GM21528 (cell line): ENCODE measurements around the gene PDSS2.
"Not testable (repeated sequence)": the region's sequence is repeated elsewhere in the genome, so short reads cannot be mapped to it uniquely, and the experiment has no call there.

ENCODE experiments used
- ATAC-seq: cut with Tn5 transposase; IDR thresholded peaks from one replicate; pipeline ENCODE4 v1.9.1; 2021; ENCODE audit warnings: mild to moderate bottlenecking, moderate library complexity; ENCODE audit not compliant: unreplicated experiment, low FRiP score

PDSS2 gene

GRCh38 chr6:107329063-107329860 is 130.1 kb downstream of the PDSS2 start:
- ATAC-seq = no peak

- ATAC-seq = no peak
Measured at GRCh38 chr6:107328081-107328480, 131.3 kb downstream of the PDSS2 start.

GRCh38 chr6:107323133-107323785 is 136.1 kb downstream of the PDSS2 start:
- ATAC-seq = no peak

GRCh38 chr6:107321793-107322192 is 137.6 kb downstream of the PDSS2 start:
- ATAC-seq = no peak

GRCh38 chr6:107319906-107320530 is 139.3 kb downstream of the PDSS2 start:
- no peak for ATAC-seq

GRCh38 chr6:107318100-107318736 is 141.1 kb downstream of the PDSS2 start:
- ATAC-seq = no peak

- no peak for ATAC-seq
Measured at GRCh38 chr6:107315114-107315513, 144.2 kb downstream of the PDSS2 start.

GRCh38 chr6:107314531-107314939 is 144.8 kb downstream of the PDSS2 start:
- ATAC-seq = no peak

GRCh38 chr6:107313776-107314175 is 145.6 kb downstream of the PDSS2 start:
- no peak for ATAC-seq

GRCh38 chr6:107310362-107310761 is 149.0 kb downstream of the PDSS2 start:
- no peak for ATAC-seq

- no peak for ATAC-seq
Measured at GRCh38 chr6:107308677-107309076, 150.7 kb downstream of the PDSS2 start.

GRCh38 chr6:107305994-107306393 is 153.4 kb downstream of the PDSS2 start:
- not testable (repeated sequence) for ATAC-seq

- no peak for ATAC-seq
Measured at GRCh38 chr6:107305391-107305790, 154.0 kb downstream of the PDSS2 start.

GRCh38 chr6:107304421-107305025 is 154.8 kb downstream of the PDSS2 start:
- ATAC-seq = no peak

GRCh38 chr6:107293350-107293749 is 166.0 kb downstream of the PDSS2 start:
- no peak for ATAC-seq

- no peak for ATAC-seq
Measured at GRCh38 chr6:107292715-107293271, 166.6 kb downstream of the PDSS2 start.

GRCh38 chr6:107290491-107290890 is 168.9 kb downstream of the PDSS2 start:
- no peak for ATAC-seq

GRCh38 chr6:107289258-107289657 is 170.1 kb downstream of the PDSS2 start:
- not testable (repeated sequence) for ATAC-seq

GRCh38 chr6:107285683-107286082 is 173.7 kb downstream of the PDSS2 start:
- not testable (repeated sequence) for ATAC-seq

- no peak for ATAC-seq
Measured at GRCh38 chr6:107284805-107285204, 174.6 kb downstream of the PDSS2 start.
